ENCODE results near the gene SLK. TPM values are rescaled to one million over a fixed set of nuclear protein-coding genes. Genes with fewer than 3 reads are reported as not detected.

The SLK gene
- total and polyA plus RNA-seq, 2 of the 4 experiments (the other 2 are of a cell fraction) = 8.1 to 21.5 TPM

- TF ChIP-seq NFE2L2 (IDR thresholded peaks at IDR 0.05; ENCODE audit: low read depth, low read length) (no peak), MAZ (IDR thresholded peaks at IDR 0.05; ENCODE audit: borderline replicate concordance, low read depth, low read length) (no peak), RAD21 (IDR thresholded peaks at IDR 0.05; ENCODE audit: low read length) (no peak), CTCF (conservative IDR thresholded peaks at IDR 0.05; ENCODE audit: low read depth, low read length) (no peak), POLR2A (IDR thresholded peaks at IDR 0.05; ENCODE audit: low read depth, low read length) (no peak), MXI1 (IDR thresholded peaks at IDR 0.05; ENCODE audit: borderline replicate concordance, low read depth, low read length) (no peak), MAFK (IDR thresholded peaks at IDR 0.05; ENCODE audit: low read depth, low read length) (no peak)
- Histone ChIP-seq H2AK5ac (ENCODE audit: low read depth, low read length) (no peak overlapping the region), H3K56ac (ENCODE audit: extremely low read depth, insufficient read depth, low read length) (no peak overlapping the region), H3K4me1 (ENCODE audit: control insufficient read depth, insufficient read depth, low read length) (peaks cover 2% of the 10 kb centered on the region), H3K9me3 (ENCODE audit: control insufficient read depth, insufficient read depth, low read length) (no peaks in the 10 kb centered on the region), H4K8ac (ENCODE audit: low read depth in 2 of 2, low read length in 2 of 2) (peak overlapping the region; percentile 30 to 50; a peak in 3 of 4 replicates), H4K5ac (ENCODE audit: low read depth, low read length) (no peak overlapping the region), H2BK20ac (ENCODE audit: low read depth, low read length) (no peak overlapping the region), H3K27me3 (ENCODE audit: control insufficient read depth, insufficient read depth, low read length) (no peaks in the 10 kb centered on the region), H3K36me3 (ENCODE audit: control insufficient read depth, insufficient read depth, low read length) (no peaks in the 10 kb centered on the region), H3K4ac (ENCODE audit: low read depth, low read length) (no peak overlapping the region), H3K4me2 (ENCODE audit: low read depth, low read length) (no peak overlapping the region), H3K79me1 (ENCODE audit: low read depth in 1 of 2, low read length in 2 of 2) (peaks cover 4 to 8% of the 10 kb centered on the region in 2 experiments; a peak in 2 of 4 replicates), H2AFZ (replicated peaks; ENCODE audit: low read length, poor library complexity) (peak overlapping the region; percentile 83), H4K20me1 (ENCODE audit: insufficient read depth, low read length) (no peaks in the 10 kb centered on the region), H3K27ac (ENCODE audit: insufficient read depth, low read length) (no peak overlapping the region), H3K9ac (ENCODE audit: low read depth, low read length) (no peak overlapping the region), H3K14ac (replicated peaks; ENCODE audit: low read depth, low read length) (no peak overlapping the region), H3K9me1 (ENCODE audit: insufficient read depth, low read length) (no peaks in the 10 kb centered on the region), H2BK120ac (ENCODE audit: low read depth, low read length) (no peak overlapping the region), H4K91ac (ENCODE audit: insufficient read depth, low read depth, low read length) (no peak overlapping the region), H3K4me3 (ENCODE audit: insufficient read depth, low read depth, low read length) (no peak overlapping the region), H3K23ac (ENCODE audit: low read depth, low read length) (peak overlapping the region; percentile 7; the same call in 1 of the 2 replicates), H3K18ac (ENCODE audit: low read depth, low read length) (no peak overlapping the region), H2AK9ac (replicated peaks; ENCODE audit: low read depth, low read length, poor library complexity) (peak overlapping the region; percentile 1), H2BK15ac (ENCODE audit: low read depth, low read length) (0 out of 3 replicates have a peak overlapping the region, but pooled peaks have one; percentile 20), H2BK5ac (ENCODE audit: low read depth, low read length, poor library complexity, severe bottlenecking) (no peak overlapping the region)
- BruUV-seq (replicated peaks) = no TSS peak
- in situ Hi-C loops (cut with MboI; ENCODE audit: low sequenced_read_pairs) (no loop called here), dilution Hi-C loops (cut with HindIII; ENCODE audit: low sequenced_read_pairs, unreplicated experiment) (no loop called here), intact Hi-C loops (cut with micrococcal nuclease) (no loop called here)
- POLR2A ChIA-PET (ENCODE audit: unreplicated experiment) = no interaction called here
- CTCF ChIA-PET = interaction anchor here (1.0 kb wide), 1 partner anchor 30 kb away, joined by 3 read pairs; no protein-coding TSS in a partner anchor
- no peak for ATAC-seq (ENCODE audit: low read depth)
- WGBS, 2 experiments (ENCODE audit: extremely low coverage in 2 of 2, insufficient read length in 1 of 2) = 38% methylated on average over 6 of the region's 7 CpGs; no CpG with 5 or more reads in 1 of the 2 experiments
- DNase-seq = peak; percentile 31
Measured at GRCh38 chr10:103921750-103922195, 45.2 kb upstream of the SLK start.

Measured in IMR-90 (cell line).